Measurements from ENCODE around the gene EPS8L2.

The EPS8L2 gene

GRCh38 chr11:690738-691633 lies 15.0 kb upstream of the EPS8L2 start:
- DNase-seq = no peak

- no peak for DNase-seq
Observed at GRCh38 chr11:691710-692590, 14.1 kb upstream of the EPS8L2 start.

GRCh38 chr11:692824-693414 lies 13.1 kb upstream of the EPS8L2 start:
- peak; percentile 58 for DNase-seq

- no peak for DNase-seq
Observed at GRCh38 chr11:693415-693831, 12.6 kb upstream of the EPS8L2 start.

- DNase-seq = no peak
Observed at GRCh38 chr11:693887-694562, 12.0 kb upstream of the EPS8L2 start.

GRCh38 chr11:694563-695287 lies 11.3 kb upstream of the EPS8L2 start, which contains the start of gene DEAF1:
TSS of gene DEAF1 (minus strand) at chr11:695222. CDS start at chr11:695047, 175 bp downstream.
- peak; percentile 99 for DNase-seq

- DNase-seq = no peak
Observed at GRCh38 chr11:695288-695537, 10.8 kb upstream of the EPS8L2 start.

GRCh38 chr11:695538-696248 lies 10.3 kb upstream of the EPS8L2 start, which contains the start of gene TMEM80:
TSS of gene TMEM80 (plus strand) at chr11:695816. CDS start at chr11:695828, 12 bp downstream.
- DNase-seq = peak; percentile 96

GRCh38 chr11:696955-697491 lies 9.0 kb upstream of the EPS8L2 start:
- no peak for DNase-seq

GRCh38 chr11:697811-698311 lies 8.2 kb upstream of the EPS8L2 start:
- no peak for DNase-seq

- no peak for DNase-seq
Observed at GRCh38 chr11:698493-699115, 7.4 kb upstream of the EPS8L2 start.

GRCh38 chr11:699116-699508 lies 6.9 kb upstream of the EPS8L2 start:
- DNase-seq = no peak

GRCh38 chr11:699753-700152 lies 6.3 kb upstream of the EPS8L2 start:
- DNase-seq = no peak

GRCh38 chr11:701741-702461 lies 4.1 kb upstream of the EPS8L2 start:
- no peak for DNase-seq

GRCh38 chr11:702462-703461 lies 3.3 kb upstream of the EPS8L2 start:
- DNase-seq = no peak

GRCh38 chr11:703506-703905 lies 2.5 kb upstream of the EPS8L2 start:
- DNase-seq = no peak

GRCh38 chr11:704228-704674 lies 1.8 kb upstream of the EPS8L2 start:
- no peak for DNase-seq

All from activated CD4-positive, alpha-beta T cell treated with anti-CD3 and anti-CD28 coated beads, Interleukin-2, amount 50 U/mL, for 1 hour (primary cell).